ENCODE results near the gene TMEM17. TPM values are rescaled to one million over a fixed set of nuclear protein-coding genes. Genes with fewer than 3 reads are reported as not detected.

Gene TMEM17
- total RNA-seq, 1 donor from 2014 or later = 1.7 TPM

- H3K27ac Mint-ChIP-seq (ENCODE audit: unreplicated experiment) = no peak overlapping the region
- no peak for DNase-seq (ENCODE audit: low spot score)
- H3K9me3 Mint-ChIP-seq (ENCODE audit: unreplicated experiment) = no peaks in the 10 kb centered on the region
- H3K36me3 Mint-ChIP-seq (ENCODE audit: low read depth, unreplicated experiment) = peaks cover 5% of the 10 kb centered on the region
- TF ChIP-seq, protein P1, sequence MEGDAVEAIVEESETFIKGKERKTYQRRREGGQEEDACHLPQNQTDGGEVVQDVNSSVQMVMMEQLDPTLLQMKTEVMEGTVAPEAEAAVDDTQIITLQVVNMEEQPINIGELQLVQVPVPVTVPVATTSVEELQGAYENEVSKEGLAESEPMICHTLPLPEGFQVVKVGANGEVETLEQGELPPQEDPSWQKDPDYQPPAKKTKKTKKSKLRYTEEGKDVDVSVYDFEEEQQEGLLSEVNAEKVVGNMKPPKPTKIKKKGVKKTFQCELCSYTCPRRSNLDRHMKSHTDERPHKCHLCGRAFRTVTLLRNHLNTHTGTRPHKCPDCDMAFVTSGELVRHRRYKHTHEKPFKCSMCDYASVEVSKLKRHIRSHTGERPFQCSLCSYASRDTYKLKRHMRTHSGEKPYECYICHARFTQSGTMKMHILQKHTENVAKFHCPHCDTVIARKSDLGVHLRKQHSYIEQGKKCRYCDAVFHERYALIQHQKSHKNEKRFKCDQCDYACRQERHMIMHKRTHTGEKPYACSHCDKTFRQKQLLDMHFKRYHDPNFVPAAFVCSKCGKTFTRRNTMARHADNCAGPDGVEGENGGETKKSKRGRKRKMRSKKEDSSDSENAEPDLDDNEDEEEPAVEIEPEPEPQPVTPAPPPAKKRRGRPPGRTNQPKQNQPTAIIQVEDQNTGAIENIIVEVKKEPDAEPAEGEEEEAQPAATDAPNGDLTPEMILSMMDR (IDR thresholded peaks at IDR 0.05; ENCODE audit: unreplicated experiment) = no peak
- no peak overlapping the region for H3K4me3 Mint-ChIP-seq (ENCODE audit: unreplicated experiment)
- H3K4me1 Mint-ChIP-seq (ENCODE audit: unreplicated experiment) = peaks cover 48% of the 10 kb centered on the region
- H3K27me3 Mint-ChIP-seq (ENCODE audit: unreplicated experiment) = peaks cover 3% of the 10 kb centered on the region
Observed at GRCh38 chr2:62479917-62480316, 26.1 kb downstream of the TMEM17 start.

DNA sequence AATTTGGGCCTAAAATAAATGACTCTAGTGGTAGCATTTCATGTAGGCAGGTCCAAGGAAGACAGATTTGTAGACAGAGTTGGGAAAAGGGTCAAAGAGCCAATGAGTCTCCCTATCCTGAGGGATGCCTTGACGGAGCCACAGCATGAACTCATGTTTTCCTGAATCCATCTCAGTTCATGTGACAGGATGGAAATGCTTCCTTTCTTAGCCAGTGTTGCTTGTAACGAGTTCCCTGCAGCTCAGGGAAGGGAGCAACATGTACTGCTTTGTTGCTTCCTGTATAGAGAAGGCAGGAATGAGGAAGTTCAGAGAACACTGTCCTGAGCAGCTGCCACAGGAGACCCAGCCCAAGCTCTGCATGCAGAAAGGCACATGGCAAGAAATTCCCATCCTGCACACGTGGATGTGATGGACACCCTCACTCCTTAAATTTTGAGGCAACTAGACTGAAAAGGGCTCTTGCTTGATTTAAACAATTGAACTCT lies 27.9 kb downstream of the TMEM17 start:
- no peaks in the 10 kb centered on the region for H3K9me3 Mint-ChIP-seq (ENCODE audit: unreplicated experiment)
- H3K27me3 Mint-ChIP-seq (ENCODE audit: unreplicated experiment) = peaks cover 3% of the 10 kb centered on the region
- peaks cover 60% of the 10 kb centered on the region for H3K4me1 Mint-ChIP-seq (ENCODE audit: unreplicated experiment)
- TF ChIP-seq, protein P1 (IDR thresholded peaks at IDR 0.05; ENCODE audit: unreplicated experiment) = no peak
- peak; percentile 17 for DNase-seq (ENCODE audit: low spot score)
- peaks cover 5% of the 10 kb centered on the region for H3K36me3 Mint-ChIP-seq (ENCODE audit: low read depth, unreplicated experiment)
- peak overlapping the region; percentile 80 for H3K27ac Mint-ChIP-seq (ENCODE audit: unreplicated experiment)
- no peak overlapping the region for H3K4me3 Mint-ChIP-seq (ENCODE audit: unreplicated experiment)

- Mint-ChIP-seq H3K27me3 (ENCODE audit: unreplicated experiment) (peaks cover 5% of the 10 kb centered on the region), H3K4me1 (ENCODE audit: unreplicated experiment) (peaks cover 62% of the 10 kb centered on the region), H3K9me3 (ENCODE audit: unreplicated experiment) (no peaks in the 10 kb centered on the region), H3K36me3 (ENCODE audit: low read depth, unreplicated experiment) (peaks cover 5% of the 10 kb centered on the region), H3K27ac (ENCODE audit: unreplicated experiment) (peak overlapping the region; percentile 80), H3K4me3 (ENCODE audit: unreplicated experiment) (no peak overlapping the region)
- TF ChIP-seq, protein P1 (IDR thresholded peaks at IDR 0.05; ENCODE audit: unreplicated experiment) = no peak
- DNase-seq (ENCODE audit: low spot score) = no peak
Observed at GRCh38 chr2:62477573-62477972, 28.4 kb downstream of the TMEM17 start.

GRCh38 chr2:62475172-62476011 lies 30.6 kb downstream of the TMEM17 start:
- peaks cover 68% of the 10 kb centered on the region for H3K4me1 Mint-ChIP-seq (ENCODE audit: unreplicated experiment)
- peak overlapping the region; percentile 96 for H3K27ac Mint-ChIP-seq (ENCODE audit: unreplicated experiment)
- peak; percentile 26 for DNase-seq (ENCODE audit: low spot score)
- peaks cover 5% of the 10 kb centered on the region for H3K36me3 Mint-ChIP-seq (ENCODE audit: low read depth, unreplicated experiment)
- H3K27me3 Mint-ChIP-seq (ENCODE audit: unreplicated experiment) = peaks cover 7% of the 10 kb centered on the region
- no peaks in the 10 kb centered on the region for H3K9me3 Mint-ChIP-seq (ENCODE audit: unreplicated experiment)
- no peak overlapping the region for H3K4me3 Mint-ChIP-seq (ENCODE audit: unreplicated experiment)
- TF ChIP-seq, protein P1 (IDR thresholded peaks at IDR 0.05; ENCODE audit: unreplicated experiment) = no peak

DNA sequence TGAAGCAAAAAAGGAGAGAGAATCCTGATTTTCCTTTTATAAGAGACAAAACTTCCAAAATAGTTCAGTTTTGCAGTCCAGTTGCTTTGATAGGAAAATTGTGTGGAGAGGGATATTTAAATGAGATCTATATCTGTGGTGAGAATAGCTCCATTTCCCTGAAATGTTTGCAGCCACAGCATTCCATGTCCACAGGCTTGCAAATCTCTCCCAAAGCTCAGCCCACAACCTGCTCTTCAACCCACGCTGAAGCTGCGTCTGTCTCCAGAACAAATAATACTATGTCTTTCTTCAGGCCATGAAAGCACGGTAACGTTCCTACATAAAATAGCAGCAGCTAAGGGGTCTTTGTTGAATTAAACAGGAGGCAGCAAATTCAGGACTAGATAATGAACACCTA lies 31.8 kb downstream of the TMEM17 start:
- peaks cover 7% of the 10 kb centered on the region for H3K27me3 Mint-ChIP-seq (ENCODE audit: unreplicated experiment)

More for the DNA sequence above, 31.8 kb downstream of the TMEM17 start:
- H3K27ac Mint-ChIP-seq (ENCODE audit: unreplicated experiment) = peak overlapping the region; percentile 59
- H3K36me3 Mint-ChIP-seq (ENCODE audit: low read depth, unreplicated experiment) = peaks cover 5% of the 10 kb centered on the region
- no peak overlapping the region for H3K4me3 Mint-ChIP-seq (ENCODE audit: unreplicated experiment)
- no peak for DNase-seq (ENCODE audit: low spot score)
- H3K4me1 Mint-ChIP-seq (ENCODE audit: unreplicated experiment) = peaks cover 65% of the 10 kb centered on the region
- TF ChIP-seq, protein P1 (IDR thresholded peaks at IDR 0.05; ENCODE audit: unreplicated experiment) = no peak
- no peaks in the 10 kb centered on the region for H3K9me3 Mint-ChIP-seq (ENCODE audit: unreplicated experiment)

All from endothelial cell (in vitro differentiated cells).